Endodermal cell (in vitro differentiated cells): ENCODE measurements around the gene DNHD1. TPM values are rescaled to one million over a fixed set of nuclear protein-coding genes. Genes with fewer than 3 reads are reported as not detected.

Source experiments
- DNase-seq: peaks from one replicate; pipeline ENCODE4 v3.0.0-alpha.2; 2017
- H3K27ac ChIP-seq: 2 replicates; pipeline ENCODE4 v1.5.1; 2013; ENCODE audit warnings: mild to moderate bottlenecking, low read depth, low read length, moderate library complexity
- H3K27me3 ChIP-seq: 2 replicates; pipeline ENCODE4 v1.6.1; 2013; ENCODE audit warnings: mild to moderate bottlenecking, low read length, moderate library complexity; ENCODE audit not compliant: insufficient read depth, control insufficient read depth, poor library complexity, severe bottlenecking
- H3K36me3 ChIP-seq: 2 replicates; pipeline ENCODE4 v1.7.0; 2013; ENCODE audit warnings: mild to moderate bottlenecking, low read length, moderate library complexity; ENCODE audit not compliant: control insufficient read depth, insufficient read depth
- H3K4me1 ChIP-seq: one replicate; pipeline ENCODE4 v1.7.0; 2013; ENCODE audit warnings: low read length; ENCODE audit not compliant: control insufficient read depth, insufficient read depth
- H3K4me3 ChIP-seq: 2 replicates; pipeline ENCODE4 v1.5.1; 2013; ENCODE audit warnings: mild to moderate bottlenecking, low read length, moderate library complexity
- H3K9ac ChIP-seq: 2 replicates; pipeline ENCODE4 v1.6.1; 2013; ENCODE audit warnings: mild to moderate bottlenecking, low read length, moderate library complexity; ENCODE audit not compliant: poor library complexity, severe bottlenecking; ENCODE audit errors: extremely low read depth
- H3K9me3 ChIP-seq: 2 replicates; pipeline ENCODE4 v1.6.1; 2013; ENCODE audit warnings: mild to moderate bottlenecking, low read length, moderate library complexity; ENCODE audit not compliant: control insufficient read depth
- H3K27ac Mint-ChIP-seq: 2 replicates; pipeline ENCODE4 v1.8.0; 2020; ENCODE audit warnings: mixed read lengths
- H3K27me3 Mint-ChIP-seq: 2 replicates; pipeline ENCODE4 v1.8.0; 2021; ENCODE audit warnings: mild to moderate bottlenecking, mixed read lengths; ENCODE audit not compliant: insufficient read depth
- H3K36me3 Mint-ChIP-seq: 2 replicates; pipeline ENCODE4 v1.8.0; 2020; ENCODE audit warnings: low read depth, mixed read lengths
- H3K4me1 Mint-ChIP-seq: 2 replicates; pipeline ENCODE4 v1.8.0; 2020; ENCODE audit warnings: mixed read lengths
- H3K4me3 Mint-ChIP-seq: 2 replicates; pipeline ENCODE4 v1.8.0; 2020; ENCODE audit warnings: mild to moderate bottlenecking, moderate library complexity, mixed read lengths
- H3K9me3 Mint-ChIP-seq: 2 replicates; pipeline ENCODE4 v1.8.0; 2020; ENCODE audit warnings: mild to moderate bottlenecking, mixed read lengths
- WGBS, 2 experiments: methylation state at CpG; one replicate each; pipeline versions ENCODE4 v1.1.5 to v1.1.7; 2013; ENCODE audit warnings: missing lambda C conversion rate in 2 of 2, mixed read lengths in 1 of 2; ENCODE audit not compliant: insufficient coverage in 1 of 2, insufficient read length in 1 of 2; 5-methylcytosine and 5-hydroxymethylcytosine counted together
- total RNA-seq, 2 donors: library from RNA; stranded (reverse); fragmentation: NEBNext Ultra II Directional in 1 of 2; extraction: Animal tissue kit (Norgen Biotek cat#: 25700) in 1 of 2; gene quantifications; 2 replicates in 1 of 2; 3 replicates in 1 of 2; pipeline ENCODE4 v1.2.1, GENCODE V29; 2021
- TF ChIP-seq, protein P1 (sequence below): fragments of 200-600 bp; sonication (generic); conservative IDR thresholded peaks from 2 replicates; pipeline ENCODE4 v1.5.0; 2021; ENCODE audit warnings: antibody characterized with exemption, mild to moderate bottlenecking

DNHD1 gene
- total RNA-seq, 2 donors from 2014 or later, result 11.0 to 12.2 TPM

DNA sequence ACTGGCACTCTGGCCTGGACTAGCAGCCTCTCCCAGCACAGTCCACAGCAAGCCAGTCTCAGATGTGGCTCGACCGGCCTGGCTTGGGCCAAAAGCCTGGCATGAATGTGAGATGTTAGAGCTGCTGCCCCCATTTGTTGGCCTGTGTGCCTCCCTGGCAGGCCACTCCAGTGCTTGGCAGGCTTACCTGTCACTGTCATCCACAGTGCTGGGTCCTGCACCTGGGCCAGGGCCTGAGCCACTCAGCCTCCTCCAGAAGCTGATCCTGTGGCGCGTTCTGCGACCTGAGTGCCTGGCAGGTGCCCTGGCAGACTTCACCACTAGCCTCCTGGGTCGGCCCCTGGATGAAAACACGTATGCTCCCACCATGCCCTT is 70.3 kb downstream of the DNHD1 start:
- H3K36me3 Mint-ChIP-seq, result peaks cover 2% of the 10 kb centered on the region
- H3K27me3 Mint-ChIP-seq, result peaks cover 1% of the 10 kb centered on the region
- H3K4me3 ChIP-seq, result no peak overlapping the region
- H3K4me3 Mint-ChIP-seq, result no peak overlapping the region
- DNase-seq, result no peak
- H3K27ac Mint-ChIP-seq, result no peak overlapping the region
- H3K9ac ChIP-seq, result no peak overlapping the region
- H3K4me1 Mint-ChIP-seq, result peaks cover 7% of the 10 kb centered on the region
- H3K36me3 ChIP-seq, result no peaks in the 10 kb centered on the region
- no peaks in the 10 kb centered on the region for H3K4me1 ChIP-seq
- H3K9me3 Mint-ChIP-seq, result no peaks in the 10 kb centered on the region
- no peak overlapping the region for H3K27ac ChIP-seq
- 95 to 100% methylated on average over 2 to 7 of the region's 7 CpGs for WGBS, 2 experiments
- H3K9me3 ChIP-seq, result no peaks in the 10 kb centered on the region
- TF ChIP-seq, protein P1, sequence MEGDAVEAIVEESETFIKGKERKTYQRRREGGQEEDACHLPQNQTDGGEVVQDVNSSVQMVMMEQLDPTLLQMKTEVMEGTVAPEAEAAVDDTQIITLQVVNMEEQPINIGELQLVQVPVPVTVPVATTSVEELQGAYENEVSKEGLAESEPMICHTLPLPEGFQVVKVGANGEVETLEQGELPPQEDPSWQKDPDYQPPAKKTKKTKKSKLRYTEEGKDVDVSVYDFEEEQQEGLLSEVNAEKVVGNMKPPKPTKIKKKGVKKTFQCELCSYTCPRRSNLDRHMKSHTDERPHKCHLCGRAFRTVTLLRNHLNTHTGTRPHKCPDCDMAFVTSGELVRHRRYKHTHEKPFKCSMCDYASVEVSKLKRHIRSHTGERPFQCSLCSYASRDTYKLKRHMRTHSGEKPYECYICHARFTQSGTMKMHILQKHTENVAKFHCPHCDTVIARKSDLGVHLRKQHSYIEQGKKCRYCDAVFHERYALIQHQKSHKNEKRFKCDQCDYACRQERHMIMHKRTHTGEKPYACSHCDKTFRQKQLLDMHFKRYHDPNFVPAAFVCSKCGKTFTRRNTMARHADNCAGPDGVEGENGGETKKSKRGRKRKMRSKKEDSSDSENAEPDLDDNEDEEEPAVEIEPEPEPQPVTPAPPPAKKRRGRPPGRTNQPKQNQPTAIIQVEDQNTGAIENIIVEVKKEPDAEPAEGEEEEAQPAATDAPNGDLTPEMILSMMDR, result no peak
- no peaks in the 10 kb centered on the region for H3K27me3 ChIP-seq

DNA sequence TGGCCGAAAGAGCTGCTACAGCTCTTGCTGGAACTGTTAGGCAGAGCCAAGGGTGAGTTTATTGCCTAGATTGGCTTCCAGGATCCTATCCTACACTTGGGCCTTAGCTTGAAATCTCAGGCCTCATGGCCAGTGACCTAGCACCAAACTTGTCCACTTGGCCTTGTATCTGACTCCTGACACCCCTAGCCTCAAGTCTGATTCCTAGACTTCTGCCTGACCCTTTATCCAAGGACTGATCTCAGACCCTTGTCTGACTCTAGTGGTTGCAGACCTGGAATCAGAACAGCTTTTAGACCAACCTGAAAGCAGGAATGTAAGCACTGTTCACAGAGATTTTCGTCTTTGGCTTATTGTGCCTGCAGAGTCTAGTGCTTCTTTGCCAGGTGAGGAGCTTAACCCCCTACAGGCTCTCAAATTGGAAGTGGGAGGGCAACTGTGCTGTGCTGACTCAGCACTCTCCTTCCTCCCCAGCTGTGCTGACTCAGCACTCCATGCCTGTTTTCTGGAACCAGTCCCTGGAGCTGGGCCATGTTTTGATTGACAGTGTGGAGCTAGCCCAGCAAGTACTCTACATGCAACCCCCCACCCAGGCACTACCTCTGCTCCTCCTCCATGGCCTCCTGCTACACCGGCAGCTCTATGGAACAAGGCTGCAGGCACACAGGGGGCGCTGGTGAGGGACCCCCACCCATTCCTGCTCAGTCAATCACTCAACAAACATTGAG is 71.3 kb downstream of the DNHD1 start:
- Mint-ChIP-seq H3K27ac (peak overlapping the region; percentile 49), H3K4me3 (no peak overlapping the region), H3K9me3 (no peaks in the 10 kb centered on the region), H3K27me3 (peaks cover 1% of the 10 kb centered on the region), H3K36me3 (peaks cover 2% of the 10 kb centered on the region), H3K4me1 (peaks cover 7% of the 10 kb centered on the region)
- WGBS, 2 experiments, result 78 to 80% methylated on average over 2 to 4 of the region's 4 CpGs
- no peak overlapping the region for H3K4me3 ChIP-seq
- no peaks in the 10 kb centered on the region for H3K9me3 ChIP-seq
- DNase-seq, result peak; percentile 81
- no peaks in the 10 kb centered on the region for H3K27me3 ChIP-seq
- H3K9ac ChIP-seq, result no peak overlapping the region
- TF ChIP-seq, protein P1, result peak; percentile 50
- no peaks in the 10 kb centered on the region for H3K4me1 ChIP-seq
- no peak overlapping the region for H3K27ac ChIP-seq
- no peaks in the 10 kb centered on the region for H3K36me3 ChIP-seq

DNA sequence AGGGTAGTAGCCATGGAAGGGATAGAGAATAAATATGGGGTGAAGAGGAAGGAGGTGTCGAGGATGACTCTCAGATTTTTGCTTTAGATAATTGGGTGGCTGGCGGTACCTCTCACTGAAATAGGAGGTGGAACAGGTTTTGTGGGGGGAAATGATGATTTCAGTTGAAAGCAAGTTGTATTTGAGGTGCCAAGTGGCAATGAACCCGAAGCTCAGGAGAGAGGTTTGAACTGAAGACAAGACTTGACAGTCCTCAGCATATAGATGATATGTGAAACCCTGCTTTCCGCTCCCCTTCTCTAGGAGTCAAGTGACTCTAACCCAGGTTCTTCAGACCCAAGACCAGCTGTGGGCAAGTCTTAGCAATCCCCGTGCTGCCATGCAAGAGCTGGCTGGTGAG is 72.6 kb downstream of the DNHD1 start:
- no peak overlapping the region for H3K4me3 ChIP-seq
- TF ChIP-seq, protein P1, result no peak
- H3K27me3 ChIP-seq, result no peaks in the 10 kb centered on the region
- no peaks in the 10 kb centered on the region for H3K4me1 ChIP-seq
- Mint-ChIP-seq H3K4me3 (no peak overlapping the region), H3K27me3 (peaks cover 1% of the 10 kb centered on the region), H3K27ac (no peak overlapping the region), H3K9me3 (no peaks in the 10 kb centered on the region), H3K4me1 (peaks cover 7% of the 10 kb centered on the region), H3K36me3 (peaks cover 2% of the 10 kb centered on the region)
- no peak for DNase-seq
- H3K9ac ChIP-seq, result no peak overlapping the region
- no peak overlapping the region for H3K27ac ChIP-seq
- WGBS, 2 experiments, result 86 to 97% methylated on average over 5 of the region's 5 CpGs
- no peaks in the 10 kb centered on the region for H3K9me3 ChIP-seq
- no peaks in the 10 kb centered on the region for H3K36me3 ChIP-seq
